Astrocyte (in vitro differentiated cells and primary cell): ENCODE data around the gene CA12.

ENCODE experiments used
- EZH2 ChIP-seq: IDR thresholded peaks from 2 replicates; pipeline ENCODE4 v1.6.1; 2012; ENCODE audit warnings: mild to moderate bottlenecking, low read length, inconsistent platforms; ENCODE audit not compliant: insufficient read depth
- TF ChIP-seq, protein P1 (sequence below): IDR thresholded peaks from 2 replicates; pipeline ENCODE4 v1.5.1; 2011; ENCODE audit warnings: low read depth, mild to moderate bottlenecking, inconsistent platforms, low read length, moderate library complexity; ENCODE audit not compliant: insufficient read depth

DNA sequence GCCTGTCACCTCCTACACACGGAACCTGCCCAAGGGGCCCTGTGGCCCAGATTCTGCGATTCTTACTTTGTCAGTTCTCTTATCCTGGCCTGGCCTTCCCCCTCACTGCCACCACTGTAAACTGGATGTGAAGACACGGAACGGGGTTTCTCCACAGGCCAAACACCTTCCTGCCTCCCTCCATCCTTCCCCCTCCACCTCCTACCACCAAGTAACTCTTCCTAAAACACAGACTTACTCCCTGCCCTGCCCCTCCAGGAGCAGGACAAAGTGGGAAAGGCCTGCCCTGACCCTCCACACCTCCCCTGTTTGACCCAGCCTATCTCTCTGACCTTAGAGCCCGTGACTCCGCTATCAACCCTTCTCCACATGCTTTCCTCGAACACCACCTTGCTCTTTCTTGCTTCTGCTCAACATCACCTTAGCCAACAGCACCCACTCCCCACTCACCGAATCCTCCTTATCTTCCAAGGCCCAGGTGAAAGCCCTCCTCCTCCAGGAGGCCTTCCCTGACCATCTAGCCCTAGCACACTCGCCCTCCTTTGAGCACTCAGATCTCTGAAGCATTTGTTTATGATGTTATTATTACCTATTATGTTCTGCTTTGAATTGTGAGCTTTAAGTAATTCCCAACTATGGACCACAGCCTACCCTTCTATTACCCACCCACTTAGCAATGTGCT lies 7.6 kb downstream of the CA12 start:
- TF ChIP-seq, protein P1, sequence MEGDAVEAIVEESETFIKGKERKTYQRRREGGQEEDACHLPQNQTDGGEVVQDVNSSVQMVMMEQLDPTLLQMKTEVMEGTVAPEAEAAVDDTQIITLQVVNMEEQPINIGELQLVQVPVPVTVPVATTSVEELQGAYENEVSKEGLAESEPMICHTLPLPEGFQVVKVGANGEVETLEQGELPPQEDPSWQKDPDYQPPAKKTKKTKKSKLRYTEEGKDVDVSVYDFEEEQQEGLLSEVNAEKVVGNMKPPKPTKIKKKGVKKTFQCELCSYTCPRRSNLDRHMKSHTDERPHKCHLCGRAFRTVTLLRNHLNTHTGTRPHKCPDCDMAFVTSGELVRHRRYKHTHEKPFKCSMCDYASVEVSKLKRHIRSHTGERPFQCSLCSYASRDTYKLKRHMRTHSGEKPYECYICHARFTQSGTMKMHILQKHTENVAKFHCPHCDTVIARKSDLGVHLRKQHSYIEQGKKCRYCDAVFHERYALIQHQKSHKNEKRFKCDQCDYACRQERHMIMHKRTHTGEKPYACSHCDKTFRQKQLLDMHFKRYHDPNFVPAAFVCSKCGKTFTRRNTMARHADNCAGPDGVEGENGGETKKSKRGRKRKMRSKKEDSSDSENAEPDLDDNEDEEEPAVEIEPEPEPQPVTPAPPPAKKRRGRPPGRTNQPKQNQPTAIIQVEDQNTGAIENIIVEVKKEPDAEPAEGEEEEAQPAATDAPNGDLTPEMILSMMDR: no peak
- TF ChIP-seq EZH2: no peak
